Skeletal muscle satellite cell (primary cell): ENCODE results near the gene OLIG1.
A peak's percentile ranks its signal among the peaks of the same experiment; 100 is the strongest.

Experiments used
- H3K27me3 ChIP-seq: 2 replicates; pipeline ENCODE4 v1.7.0; 2013; ENCODE audit warnings: low read length; ENCODE audit not compliant: control insufficient read depth, insufficient read depth
- H3K36me3 ChIP-seq: 2 replicates; pipeline ENCODE4 v1.7.0; 2013; ENCODE audit warnings: mild to moderate bottlenecking, control low read depth, low read length; ENCODE audit not compliant: insufficient read depth
- H3K4me1 ChIP-seq: 2 replicates; pipeline ENCODE4 v1.7.0; 2013; ENCODE audit warnings: low read length; ENCODE audit not compliant: control insufficient read depth, insufficient read depth
- H3K4me2 ChIP-seq: 2 replicates; pipeline ENCODE4 v1.7.0; 2013; ENCODE audit warnings: mild to moderate bottlenecking, low read length
- H3K4me3 ChIP-seq: 2 replicates; pipeline ENCODE4 v1.7.0; 2013; ENCODE audit warnings: low read length
- H3K9ac ChIP-seq: 2 replicates; pipeline ENCODE4 v1.7.0; 2013; ENCODE audit warnings: mild to moderate bottlenecking, low read depth, low read length, moderate library complexity
- H3K9me3 ChIP-seq: replicated peaks from 2 replicates; pipeline ENCODE4 v1.7.0; 2013; ENCODE audit warnings: mild to moderate bottlenecking, control low read depth, low read length

Gene OLIG1

DNA sequence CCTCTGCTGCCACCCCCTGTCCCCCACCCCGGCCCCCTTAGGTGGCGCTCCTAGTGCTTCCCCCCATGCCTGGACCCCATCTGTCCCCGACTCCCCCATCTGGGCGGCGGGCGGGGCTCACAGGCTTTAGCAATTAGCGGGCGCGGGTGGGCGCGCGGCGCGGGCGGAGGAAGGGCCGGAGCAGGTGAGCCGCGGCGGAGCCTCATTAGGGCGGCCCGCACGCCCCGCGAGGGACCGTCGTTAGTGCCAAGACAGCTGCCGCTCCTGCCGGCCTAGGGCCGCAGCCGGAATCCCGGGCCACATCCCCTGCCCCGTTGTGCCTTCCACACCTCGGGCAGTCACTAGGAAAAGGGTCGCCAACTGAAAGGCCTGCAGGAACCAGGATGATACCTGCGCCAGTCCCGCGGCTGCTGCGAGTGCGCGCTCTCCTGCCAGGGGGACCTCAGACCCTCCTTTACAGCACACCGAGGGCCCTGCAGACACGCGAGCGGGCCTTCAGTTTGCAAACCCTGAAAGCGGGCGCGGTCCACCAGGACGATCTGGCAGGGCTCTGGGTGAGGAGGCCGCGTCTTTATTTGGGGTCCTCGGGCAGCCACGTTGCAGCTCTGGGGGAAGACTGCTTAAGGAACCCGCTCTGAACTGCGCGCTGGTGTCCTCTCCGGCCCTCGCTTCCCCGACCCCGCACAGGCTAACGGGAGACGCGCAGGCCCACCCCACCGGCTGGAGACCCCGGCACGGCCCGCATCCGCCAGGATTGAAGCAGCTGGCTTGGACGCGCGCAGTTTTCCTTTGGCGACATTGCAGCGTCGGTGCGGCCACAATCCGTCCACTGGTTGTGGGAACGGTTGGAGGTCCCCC, 36.6 kb upstream of the OLIG1 start:
- Histone ChIP-seq H3K27me3 (peaks cover 49% of the 10 kb centered on the region), H3K4me2 (no peak overlapping the region), H3K36me3 (no peaks in the 10 kb centered on the region), H3K4me1 (peaks cover 9% of the 10 kb centered on the region), H3K9me3 (no peaks in the 10 kb centered on the region), H3K9ac (no peak overlapping the region), H3K4me3 (no peak overlapping the region)

DNA sequence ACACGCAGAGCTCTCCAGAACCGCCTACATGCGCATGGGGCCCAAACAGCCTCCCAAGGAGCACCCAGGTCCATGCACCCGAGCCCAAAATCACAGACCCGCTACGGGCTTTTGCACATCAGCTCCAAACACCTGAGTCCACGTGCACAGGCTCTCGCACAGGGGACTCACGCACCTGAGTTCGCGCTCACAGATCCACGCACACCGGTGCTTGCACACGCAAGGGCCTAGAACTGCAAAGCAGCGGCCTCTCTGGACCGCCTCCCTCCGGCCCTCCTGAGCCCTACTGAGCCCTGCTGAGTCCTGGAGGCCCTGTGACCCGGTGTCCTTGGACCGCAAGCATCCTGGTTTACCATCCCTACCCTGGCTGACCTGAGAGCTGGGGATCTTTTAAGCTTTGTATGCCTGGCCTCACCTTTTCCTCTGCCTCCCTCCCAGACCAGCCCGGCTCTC, 36.0 kb upstream of the OLIG1 start:
- no peaks in the 10 kb centered on the region for H3K36me3 ChIP-seq
- H3K4me3 ChIP-seq = no peak overlapping the region
- H3K9me3 ChIP-seq = no peaks in the 10 kb centered on the region
- H3K4me1 ChIP-seq = peaks cover 9% of the 10 kb centered on the region
- H3K4me2 ChIP-seq = no peak overlapping the region
- peaks cover 42% of the 10 kb centered on the region for H3K27me3 ChIP-seq
- no peak overlapping the region for H3K9ac ChIP-seq

DNA sequence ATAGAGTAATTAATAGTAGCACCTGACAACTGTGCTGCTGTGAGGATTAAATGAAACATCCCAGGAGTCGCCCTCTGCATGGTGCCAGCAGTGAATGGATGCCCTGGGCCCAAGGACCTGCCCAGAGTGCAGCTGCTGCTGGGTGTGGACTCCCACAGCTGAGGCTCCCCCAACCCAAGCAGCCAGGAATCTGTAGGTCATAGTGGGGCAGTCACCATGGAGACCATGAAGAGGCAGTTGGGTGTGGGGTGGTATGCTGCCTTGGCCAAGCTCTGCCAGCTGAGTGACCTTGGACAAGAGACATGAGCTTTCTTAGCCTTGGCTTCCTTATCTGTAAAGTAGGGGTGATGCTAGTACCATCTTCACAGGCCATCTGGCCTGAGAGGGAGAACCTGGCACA, 34.8 kb upstream of the OLIG1 start:
- no peaks in the 10 kb centered on the region for H3K36me3 ChIP-seq
- no peak overlapping the region for H3K4me3 ChIP-seq
- H3K9me3 ChIP-seq = no peaks in the 10 kb centered on the region
- H3K4me1 ChIP-seq = peaks cover 9% of the 10 kb centered on the region
- no peak overlapping the region for H3K4me2 ChIP-seq
- H3K27me3 ChIP-seq = peaks cover 30% of the 10 kb centered on the region
- no peak overlapping the region for H3K9ac ChIP-seq

DNA sequence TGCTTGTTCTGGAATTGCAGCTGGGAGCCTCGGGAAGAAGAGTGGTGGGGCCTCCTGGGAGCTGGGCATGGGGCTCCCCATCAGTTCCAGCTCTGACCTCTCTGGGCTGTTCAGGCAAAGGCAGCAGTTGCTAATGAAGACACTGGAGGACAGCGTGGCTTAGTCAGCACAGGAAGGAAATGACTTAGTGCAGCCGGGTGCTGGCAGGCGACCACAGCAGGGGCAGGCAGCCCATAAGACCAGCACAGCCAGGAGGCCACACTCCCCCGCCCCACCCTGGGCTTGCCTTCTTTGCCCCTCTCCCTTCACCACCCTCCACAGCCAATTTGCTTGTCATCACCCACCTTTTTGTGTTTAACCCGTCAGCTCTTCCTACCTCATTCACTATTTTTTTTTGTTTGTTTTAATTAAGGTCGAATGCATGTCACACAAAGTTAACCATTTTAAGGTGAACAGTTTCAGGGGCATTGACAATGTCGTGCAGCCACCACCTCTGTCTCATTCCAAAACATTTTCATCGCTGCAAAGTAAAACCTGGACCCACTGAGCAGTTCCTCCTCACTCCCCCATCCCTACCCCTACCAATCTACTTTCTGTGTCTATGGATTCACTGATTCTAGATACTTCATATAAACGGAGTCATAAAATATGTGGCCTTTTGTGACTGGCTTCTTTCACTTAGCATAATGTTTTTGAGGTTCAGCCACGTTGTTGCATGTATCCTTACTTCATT, 33.3 kb upstream of the OLIG1 start:
- Histone ChIP-seq H3K9me3 (no peaks in the 10 kb centered on the region), H3K4me1 (peaks cover 9% of the 10 kb centered on the region), H3K27me3 (peaks cover 17% of the 10 kb centered on the region), H3K4me2 (peak overlapping the region; percentile 48), H3K9ac (no peak overlapping the region), H3K36me3 (no peaks in the 10 kb centered on the region), H3K4me3 (no peak overlapping the region)

DNA sequence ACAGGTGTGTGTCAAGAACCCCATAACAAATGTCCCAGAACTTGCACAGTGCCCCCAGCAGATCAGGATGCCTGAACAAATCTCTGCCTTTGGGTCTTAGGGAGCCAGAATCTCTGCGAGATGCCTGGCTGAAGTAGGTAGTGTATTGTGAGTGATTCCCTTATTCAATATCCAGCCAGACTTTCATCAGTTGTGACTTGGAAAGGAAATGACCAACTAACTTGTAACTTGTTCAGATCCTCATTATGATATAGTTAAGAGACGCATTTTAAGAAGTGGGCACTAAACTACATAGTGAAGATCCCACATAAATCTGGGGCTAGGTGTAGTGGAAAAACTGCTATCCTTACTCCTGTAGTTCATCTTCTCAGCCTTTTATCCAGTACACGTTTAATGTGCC, 32.4 kb upstream of the OLIG1 start:
- Histone ChIP-seq H3K4me3 (no peak overlapping the region), H3K4me2 (no peak overlapping the region), H3K9ac (no peak overlapping the region), H3K27me3 (peaks cover 14% of the 10 kb centered on the region), H3K36me3 (no peaks in the 10 kb centered on the region), H3K9me3 (no peaks in the 10 kb centered on the region), H3K4me1 (peaks cover 15% of the 10 kb centered on the region)

DNA sequence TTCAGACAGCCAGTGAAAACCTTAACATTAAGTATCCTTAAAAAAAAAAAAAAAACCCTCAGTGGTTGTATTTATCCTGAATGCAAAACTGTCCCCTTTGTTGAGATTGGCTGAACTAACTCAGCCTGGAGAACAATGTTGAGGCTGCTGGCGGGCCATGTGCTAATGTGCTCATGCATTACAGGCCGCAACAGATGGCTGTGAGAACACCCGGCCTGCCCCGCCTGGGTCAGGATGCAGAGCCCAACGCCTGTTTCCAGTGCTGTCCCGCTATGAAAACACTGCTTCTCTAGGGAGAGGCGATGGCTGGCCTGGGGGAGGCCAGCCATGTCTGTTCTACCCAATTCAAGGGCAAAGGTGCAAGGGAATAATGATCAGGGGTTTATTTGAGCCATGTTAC, 30.4 kb upstream of the OLIG1 start:
- Histone ChIP-seq H3K4me2 (no peak overlapping the region), H3K4me1 (peaks cover 26% of the 10 kb centered on the region), H3K9me3 (no peaks in the 10 kb centered on the region), H3K9ac (no peak overlapping the region), H3K4me3 (no peak overlapping the region), H3K27me3 (peaks cover 19% of the 10 kb centered on the region), H3K36me3 (no peaks in the 10 kb centered on the region)

DNA sequence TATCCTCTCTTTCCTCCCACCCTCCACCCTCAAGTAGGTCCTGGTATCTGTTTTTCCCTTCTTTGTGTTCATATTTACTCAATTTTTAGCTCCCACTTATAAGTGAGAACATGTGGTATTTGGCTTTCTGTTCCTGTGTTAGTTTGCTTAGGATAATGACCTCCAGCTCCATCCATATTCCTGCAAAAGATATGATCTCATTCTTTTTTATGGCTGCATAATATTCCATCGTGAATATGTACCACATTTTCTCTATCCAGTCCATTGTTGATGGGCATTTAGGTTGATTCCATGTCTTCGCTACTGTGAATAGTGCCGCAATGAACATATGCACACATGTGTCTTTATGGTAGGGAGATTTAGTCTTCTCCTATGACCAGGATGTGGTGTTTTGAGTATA, 29.7 kb upstream of the OLIG1 start:
- Histone ChIP-seq H3K4me1 (peaks cover 26% of the 10 kb centered on the region), H3K9me3 (no peaks in the 10 kb centered on the region), H3K9ac (no peak overlapping the region), H3K36me3 (no peaks in the 10 kb centered on the region), H3K4me3 (no peak overlapping the region), H3K4me2 (no peak overlapping the region), H3K27me3 (peaks cover 24% of the 10 kb centered on the region)

DNA sequence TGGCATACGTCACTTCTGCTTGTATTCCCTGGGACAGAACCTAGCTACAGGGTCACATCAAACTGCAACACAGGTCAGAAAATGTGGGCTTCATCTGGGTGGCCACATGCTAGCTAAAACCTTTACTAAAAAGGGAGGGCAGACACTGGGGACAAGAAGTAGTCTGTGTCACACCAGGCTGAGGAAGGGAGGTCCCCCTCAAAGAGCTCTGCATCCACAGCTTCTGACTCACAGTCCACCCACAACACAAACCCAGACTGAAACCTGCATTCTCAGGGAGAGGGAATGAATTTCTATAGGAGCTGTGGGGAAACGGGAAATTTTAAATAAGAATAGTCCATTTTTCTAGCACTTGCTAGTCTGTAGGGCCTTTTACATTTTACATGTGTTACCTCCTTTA, 28.0 kb upstream of the OLIG1 start:
- H3K4me2 ChIP-seq = no peak overlapping the region
- H3K27me3 ChIP-seq = peaks cover 33% of the 10 kb centered on the region
- H3K36me3 ChIP-seq = no peaks in the 10 kb centered on the region
- no peak overlapping the region for H3K4me3 ChIP-seq
- H3K4me1 ChIP-seq = peaks cover 16% of the 10 kb centered on the region
- H3K9ac ChIP-seq = no peak overlapping the region
- H3K9me3 ChIP-seq = no peaks in the 10 kb centered on the region

DNA sequence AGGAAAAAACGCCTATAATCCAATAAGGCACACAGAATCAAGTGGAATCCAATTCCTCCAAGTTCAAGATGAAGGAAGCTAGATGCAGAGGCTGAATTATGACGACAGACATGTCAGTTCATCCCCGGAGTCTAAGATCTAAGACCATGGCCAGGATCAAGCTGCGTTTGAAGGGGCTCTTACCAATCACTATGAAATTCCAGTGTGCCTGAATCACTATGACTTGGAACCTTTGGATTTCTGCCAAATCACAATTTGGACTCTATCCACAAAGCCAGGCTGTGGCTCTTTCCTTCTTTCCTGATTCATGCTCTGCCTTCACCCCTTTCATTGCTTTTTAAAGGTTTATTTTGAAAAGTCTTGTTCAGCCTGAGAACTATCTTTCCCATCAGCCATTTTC, 27.1 kb upstream of the OLIG1 start:
- no peaks in the 10 kb centered on the region for H3K9me3 ChIP-seq
- no peak overlapping the region for H3K4me2 ChIP-seq
- peaks cover 37% of the 10 kb centered on the region for H3K27me3 ChIP-seq
- no peak overlapping the region for H3K4me3 ChIP-seq
- no peaks in the 10 kb centered on the region for H3K36me3 ChIP-seq
- no peak overlapping the region for H3K9ac ChIP-seq
- peaks cover 19% of the 10 kb centered on the region for H3K4me1 ChIP-seq

DNA sequence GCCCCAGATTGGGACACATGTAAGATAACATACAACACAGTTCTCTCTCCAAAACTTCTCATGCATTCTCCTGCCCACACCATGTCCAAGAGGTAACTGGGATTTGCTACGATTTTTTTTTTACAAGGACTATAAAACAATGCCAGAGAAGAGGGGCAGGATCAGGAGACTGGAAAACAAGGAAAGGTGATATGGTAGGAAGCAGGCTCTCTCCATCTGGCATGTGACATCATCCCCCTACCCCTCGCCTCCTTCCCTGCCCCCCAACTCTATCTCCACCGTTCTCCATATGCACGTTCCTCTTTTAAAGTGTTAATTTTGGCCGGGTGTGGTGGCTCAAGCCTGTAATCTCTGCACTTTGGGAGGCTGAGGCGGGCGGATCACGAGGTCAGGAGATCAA, 23.5 kb upstream of the OLIG1 start:
- Histone ChIP-seq H3K4me2 (no peak overlapping the region), H3K4me1 (peaks cover 19% of the 10 kb centered on the region), H3K4me3 (no peak overlapping the region), H3K27me3 (peaks cover 56% of the 10 kb centered on the region), H3K9ac (no peak overlapping the region), H3K36me3 (no peaks in the 10 kb centered on the region), H3K9me3 (no peaks in the 10 kb centered on the region)

DNA sequence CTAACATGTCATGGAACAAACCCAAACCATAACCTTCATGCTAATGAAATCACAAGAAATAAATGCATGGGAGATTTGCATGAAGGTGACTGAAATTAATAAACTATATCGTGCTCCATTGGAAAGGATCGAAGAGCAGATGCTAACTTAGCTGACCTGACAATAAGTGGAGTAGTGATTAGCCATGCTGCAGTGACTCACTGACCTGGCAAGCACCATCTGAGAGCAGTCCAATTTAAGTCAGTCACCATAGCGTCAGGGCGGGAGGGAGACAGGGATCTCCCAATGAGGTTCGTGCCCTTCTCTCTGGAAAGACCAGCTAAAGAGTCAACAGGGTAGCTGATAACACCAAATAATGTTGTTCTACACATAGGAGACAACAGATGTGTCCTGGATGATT, 22.7 kb upstream of the OLIG1 start:
- Histone ChIP-seq H3K9ac (no peak overlapping the region), H3K4me1 (peaks cover 15% of the 10 kb centered on the region), H3K9me3 (no peaks in the 10 kb centered on the region), H3K27me3 (peaks cover 57% of the 10 kb centered on the region), H3K4me3 (no peak overlapping the region), H3K36me3 (no peaks in the 10 kb centered on the region), H3K4me2 (no peak overlapping the region)
